ENCODE data around the gene PTCD2. TPM values are rescaled to one million over a fixed set of nuclear protein-coding genes. Genes with fewer than 3 reads are reported as not detected.

PTCD2 gene
- total RNA-seq, 4 donors from 2014 or later = 0.59 to 14.0 (median 5.5) TPM

DNA sequence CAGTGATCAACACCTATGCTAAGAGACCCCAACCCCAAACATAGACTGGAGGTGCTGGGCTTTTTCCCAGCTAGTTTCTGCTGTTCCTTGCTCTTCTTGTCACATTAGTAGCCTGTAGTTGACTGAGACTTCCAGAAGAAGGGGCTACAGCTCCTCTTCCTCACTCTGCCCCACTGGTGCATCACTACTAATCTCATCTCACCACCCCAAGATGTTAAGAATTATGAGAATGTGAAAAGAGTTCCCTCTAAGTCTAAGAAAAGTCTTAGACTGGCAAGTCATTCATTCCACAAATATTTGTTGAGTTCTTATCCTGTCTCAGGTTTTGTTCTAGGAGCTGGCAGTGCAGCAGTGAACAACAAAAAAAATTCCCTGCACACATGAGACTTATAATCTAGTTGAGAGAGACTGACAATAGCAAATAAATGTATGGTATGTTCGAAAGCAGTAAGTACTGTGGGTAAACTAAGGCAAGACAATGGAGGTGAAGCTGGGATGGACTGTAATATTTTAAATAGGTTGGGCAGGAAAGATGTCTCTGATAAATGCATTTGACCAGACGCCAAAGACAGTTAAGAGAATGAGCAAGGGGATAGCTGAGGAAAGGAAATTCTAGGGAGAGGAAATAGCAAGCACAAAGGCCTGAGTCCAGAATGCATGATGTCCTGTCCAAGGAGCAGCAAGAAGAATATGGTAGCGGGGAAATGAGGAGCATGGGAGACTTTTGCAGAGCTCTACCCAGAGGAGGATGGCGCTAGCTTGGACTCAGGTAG, 92.3 kb downstream of the PTCD2 start:
- TF ChIP-seq, protein P1, sequence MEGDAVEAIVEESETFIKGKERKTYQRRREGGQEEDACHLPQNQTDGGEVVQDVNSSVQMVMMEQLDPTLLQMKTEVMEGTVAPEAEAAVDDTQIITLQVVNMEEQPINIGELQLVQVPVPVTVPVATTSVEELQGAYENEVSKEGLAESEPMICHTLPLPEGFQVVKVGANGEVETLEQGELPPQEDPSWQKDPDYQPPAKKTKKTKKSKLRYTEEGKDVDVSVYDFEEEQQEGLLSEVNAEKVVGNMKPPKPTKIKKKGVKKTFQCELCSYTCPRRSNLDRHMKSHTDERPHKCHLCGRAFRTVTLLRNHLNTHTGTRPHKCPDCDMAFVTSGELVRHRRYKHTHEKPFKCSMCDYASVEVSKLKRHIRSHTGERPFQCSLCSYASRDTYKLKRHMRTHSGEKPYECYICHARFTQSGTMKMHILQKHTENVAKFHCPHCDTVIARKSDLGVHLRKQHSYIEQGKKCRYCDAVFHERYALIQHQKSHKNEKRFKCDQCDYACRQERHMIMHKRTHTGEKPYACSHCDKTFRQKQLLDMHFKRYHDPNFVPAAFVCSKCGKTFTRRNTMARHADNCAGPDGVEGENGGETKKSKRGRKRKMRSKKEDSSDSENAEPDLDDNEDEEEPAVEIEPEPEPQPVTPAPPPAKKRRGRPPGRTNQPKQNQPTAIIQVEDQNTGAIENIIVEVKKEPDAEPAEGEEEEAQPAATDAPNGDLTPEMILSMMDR (IDR thresholded peaks at IDR 0.05) = no peak
- TF ChIP-seq POLR2A (IDR thresholded peaks at IDR 0.05) = no peak
- H3K4me1 ChIP-seq = no peaks in the 10 kb centered on the region
- H3K27ac ChIP-seq = no peak overlapping the region
- H3K36me3 ChIP-seq = no peaks in the 10 kb centered on the region
- H3K27me3 ChIP-seq = no peaks in the 10 kb centered on the region
- H3K4me3 ChIP-seq = no peak overlapping the region
- intact Hi-C loops (cut with DNase I; ENCODE audit: low total_unique reads) = loop anchor here (2.0 kb wide), 1 partner anchor 56 kb away; no protein-coding TSS in a partner anchor
- no peaks in the 10 kb centered on the region for H3K9me3 ChIP-seq
- DNase-seq = no peak

DNA sequence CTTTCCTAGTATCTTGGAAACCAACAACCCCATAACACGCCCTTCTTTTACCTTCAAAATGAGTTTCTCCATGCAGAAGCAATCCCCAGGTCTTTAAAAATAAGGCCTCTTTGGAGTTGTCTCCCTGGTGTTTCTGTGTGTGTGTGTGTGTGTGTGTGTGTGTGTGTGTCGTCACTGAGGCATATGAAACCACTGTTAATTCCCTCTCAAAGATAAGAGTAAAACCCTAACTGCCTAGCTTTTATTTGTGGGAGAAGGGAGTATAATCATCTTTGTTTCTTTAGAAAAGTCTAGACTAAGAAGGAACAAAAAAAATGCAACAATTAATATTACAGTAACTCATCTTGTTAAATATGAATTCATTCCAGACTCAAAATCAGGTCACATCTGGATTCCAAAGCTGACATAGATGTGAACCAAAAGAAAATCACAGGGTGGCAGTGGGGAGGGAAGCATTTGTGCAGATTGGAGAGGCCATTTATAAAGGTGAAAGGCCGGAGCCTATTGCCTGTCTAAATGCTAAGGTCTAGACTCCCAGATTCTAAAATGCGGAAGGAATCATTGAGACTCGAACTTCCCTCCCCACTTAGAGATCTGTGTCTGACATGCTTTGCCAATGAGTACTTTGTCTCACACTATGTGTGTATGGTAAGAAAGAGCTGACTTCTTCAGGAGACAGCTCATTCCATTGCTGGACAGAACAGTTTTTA, 95.6 kb downstream of the PTCD2 start:
- no peaks in the 10 kb centered on the region for H3K27me3 ChIP-seq
- intact Hi-C loops (cut with DNase I; ENCODE audit: low total_unique reads) = no loop called here
- H3K36me3 ChIP-seq = no peaks in the 10 kb centered on the region
- no peak overlapping the region for H3K27ac ChIP-seq
- H3K9me3 ChIP-seq = no peaks in the 10 kb centered on the region
- DNase-seq = no peak
- H3K4me3 ChIP-seq = no peak overlapping the region
- TF ChIP-seq POLR2A (IDR thresholded peaks at IDR 0.05) = no peak
- TF ChIP-seq, protein P1 (IDR thresholded peaks at IDR 0.05) = no peak
- no peaks in the 10 kb centered on the region for H3K4me1 ChIP-seq

DNA sequence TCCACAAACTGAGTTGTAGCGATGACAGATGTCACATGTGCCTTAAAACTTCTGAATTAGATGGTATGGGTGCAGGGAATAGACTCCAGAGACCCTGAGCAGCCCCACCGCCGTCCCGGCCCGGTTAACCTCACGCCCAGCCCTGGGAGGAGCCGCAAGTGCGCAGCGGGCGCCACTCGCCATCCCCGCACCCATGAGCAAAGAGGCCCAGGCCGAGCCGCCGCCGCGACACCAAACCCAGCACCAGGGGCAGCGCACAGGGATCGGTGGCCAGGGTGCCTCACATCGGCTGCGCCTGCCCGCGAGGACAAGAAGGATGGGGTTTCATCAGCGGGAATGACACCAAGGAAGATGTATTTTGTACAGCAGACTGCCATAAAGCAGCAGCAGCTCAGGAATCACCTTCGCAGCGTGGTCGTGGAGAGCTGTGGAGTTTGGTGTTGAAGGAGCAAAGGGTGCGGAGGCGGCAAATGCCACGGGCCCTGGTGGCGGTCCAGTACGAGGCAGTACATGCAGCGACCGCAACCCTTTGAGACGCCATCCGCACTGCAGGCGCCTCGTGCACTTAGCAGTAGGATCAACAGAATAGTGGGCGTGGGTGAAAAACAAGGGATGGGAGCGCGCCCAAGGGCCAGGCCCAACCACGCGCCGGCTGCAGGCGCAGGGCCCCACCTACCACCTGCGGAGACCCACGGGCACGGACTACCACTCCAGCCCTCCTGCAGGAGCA, 97.3 kb downstream of the PTCD2 start:
- no peak overlapping the region for H3K4me3 ChIP-seq
- no peak overlapping the region for H3K27ac ChIP-seq
- no peaks in the 10 kb centered on the region for H3K4me1 ChIP-seq
- H3K36me3 ChIP-seq = no peaks in the 10 kb centered on the region
- no peaks in the 10 kb centered on the region for H3K27me3 ChIP-seq
- no peaks in the 10 kb centered on the region for H3K9me3 ChIP-seq
- intact Hi-C loops (cut with DNase I; ENCODE audit: low total_unique reads) = no loop called here
- no peak for TF ChIP-seq POLR2A (IDR thresholded peaks at IDR 0.05)
- TF ChIP-seq, protein P1 (IDR thresholded peaks at IDR 0.05) = no peak
- DNase-seq = no peak

Small RNA genes lying within 50 kb of the gene (small RNA-seq; reads per million reads assigned to genes)
- not detected for gene RN7SL153P

Other genes with a start within 250 kb of the PTCD2 start
- 100 to 1,000 TPM in 3 of 4 donors, 10 to 100 TPM in 1; 92.0 to 212 (median 132) TPM for gene MAP1B, start 212.9 kb upstream of the PTCD2 start, total RNA-seq
- gene MRPS27, start 133 bp upstream of the PTCD2 start, total RNA-seq = 100 to 1,000 TPM in 1 of 4 donors, 10 to 100 TPM in 3; 45.9 to 214 (median 68.6) TPM
- gene ZNF366, start 187.0 kb downstream of the PTCD2 start, total RNA-seq = 10 to 100 TPM in 2 of 4 donors, 1 to 10 TPM in 1, under 1 TPM in 1; 0.29 to 20.5 (median 12.1) TPM